Endodermal cell (in vitro differentiated cells): ENCODE results near the gene RABGAP1L. TPM values are rescaled to one million over a fixed set of nuclear protein-coding genes. Genes with fewer than 3 reads are reported as not detected.

Source experiments
- DNase-seq: peaks from one replicate; pipeline ENCODE4 v3.0.0-alpha.2; 2017
- H3K27ac ChIP-seq: 2 replicates; pipeline ENCODE4 v1.5.1; 2013; ENCODE audit warnings: mild to moderate bottlenecking, low read depth, low read length, moderate library complexity
- H3K27me3 ChIP-seq: 2 replicates; pipeline ENCODE4 v1.6.1; 2013; ENCODE audit warnings: mild to moderate bottlenecking, low read length, moderate library complexity; ENCODE audit not compliant: insufficient read depth, control insufficient read depth, poor library complexity, severe bottlenecking
- H3K36me3 ChIP-seq: 2 replicates; pipeline ENCODE4 v1.7.0; 2013; ENCODE audit warnings: mild to moderate bottlenecking, low read length, moderate library complexity; ENCODE audit not compliant: control insufficient read depth, insufficient read depth
- H3K4me1 ChIP-seq: one replicate; pipeline ENCODE4 v1.7.0; 2013; ENCODE audit warnings: low read length; ENCODE audit not compliant: control insufficient read depth, insufficient read depth
- H3K4me3 ChIP-seq: 2 replicates; pipeline ENCODE4 v1.5.1; 2013; ENCODE audit warnings: mild to moderate bottlenecking, low read length, moderate library complexity
- H3K9ac ChIP-seq: 2 replicates; pipeline ENCODE4 v1.6.1; 2013; ENCODE audit warnings: mild to moderate bottlenecking, low read length, moderate library complexity; ENCODE audit not compliant: poor library complexity, severe bottlenecking; ENCODE audit errors: extremely low read depth
- H3K9me3 ChIP-seq: 2 replicates; pipeline ENCODE4 v1.6.1; 2013; ENCODE audit warnings: mild to moderate bottlenecking, low read length, moderate library complexity; ENCODE audit not compliant: control insufficient read depth
- H3K27ac Mint-ChIP-seq: 2 replicates; pipeline ENCODE4 v1.8.0; 2020; ENCODE audit warnings: mixed read lengths
- H3K27me3 Mint-ChIP-seq: 2 replicates; pipeline ENCODE4 v1.8.0; 2021; ENCODE audit warnings: mild to moderate bottlenecking, mixed read lengths; ENCODE audit not compliant: insufficient read depth
- H3K36me3 Mint-ChIP-seq: 2 replicates; pipeline ENCODE4 v1.8.0; 2020; ENCODE audit warnings: low read depth, mixed read lengths
- H3K4me1 Mint-ChIP-seq: 2 replicates; pipeline ENCODE4 v1.8.0; 2020; ENCODE audit warnings: mixed read lengths
- H3K4me3 Mint-ChIP-seq: 2 replicates; pipeline ENCODE4 v1.8.0; 2020; ENCODE audit warnings: mild to moderate bottlenecking, moderate library complexity, mixed read lengths
- H3K9me3 Mint-ChIP-seq: 2 replicates; pipeline ENCODE4 v1.8.0; 2020; ENCODE audit warnings: mild to moderate bottlenecking, mixed read lengths
- WGBS, 2 experiments: methylation state at CpG; one replicate each; pipeline versions ENCODE4 v1.1.5 to v1.1.7; 2013; ENCODE audit warnings: missing lambda C conversion rate in 2 of 2, mixed read lengths in 1 of 2; ENCODE audit not compliant: insufficient coverage in 1 of 2, insufficient read length in 1 of 2; 5-methylcytosine and 5-hydroxymethylcytosine counted together
- total RNA-seq, 2 donors: library from RNA; stranded (reverse); fragmentation: NEBNext Ultra II Directional in 1 of 2; extraction: Animal tissue kit (Norgen Biotek cat#: 25700) in 1 of 2; gene quantifications; 2 replicates in 1 of 2; 3 replicates in 1 of 2; pipeline ENCODE4 v1.2.1, GENCODE V29; 2021
- TF ChIP-seq, protein P1 (sequence below): fragments of 200-600 bp; sonication (generic); conservative IDR thresholded peaks from 2 replicates; pipeline ENCODE4 v1.5.0; 2021; ENCODE audit warnings: antibody characterized with exemption, mild to moderate bottlenecking

Gene RABGAP1L
- total RNA-seq, 2 donors from 2014 or later: 32.5 to 36.9 TPM

- TF ChIP-seq, protein P1, sequence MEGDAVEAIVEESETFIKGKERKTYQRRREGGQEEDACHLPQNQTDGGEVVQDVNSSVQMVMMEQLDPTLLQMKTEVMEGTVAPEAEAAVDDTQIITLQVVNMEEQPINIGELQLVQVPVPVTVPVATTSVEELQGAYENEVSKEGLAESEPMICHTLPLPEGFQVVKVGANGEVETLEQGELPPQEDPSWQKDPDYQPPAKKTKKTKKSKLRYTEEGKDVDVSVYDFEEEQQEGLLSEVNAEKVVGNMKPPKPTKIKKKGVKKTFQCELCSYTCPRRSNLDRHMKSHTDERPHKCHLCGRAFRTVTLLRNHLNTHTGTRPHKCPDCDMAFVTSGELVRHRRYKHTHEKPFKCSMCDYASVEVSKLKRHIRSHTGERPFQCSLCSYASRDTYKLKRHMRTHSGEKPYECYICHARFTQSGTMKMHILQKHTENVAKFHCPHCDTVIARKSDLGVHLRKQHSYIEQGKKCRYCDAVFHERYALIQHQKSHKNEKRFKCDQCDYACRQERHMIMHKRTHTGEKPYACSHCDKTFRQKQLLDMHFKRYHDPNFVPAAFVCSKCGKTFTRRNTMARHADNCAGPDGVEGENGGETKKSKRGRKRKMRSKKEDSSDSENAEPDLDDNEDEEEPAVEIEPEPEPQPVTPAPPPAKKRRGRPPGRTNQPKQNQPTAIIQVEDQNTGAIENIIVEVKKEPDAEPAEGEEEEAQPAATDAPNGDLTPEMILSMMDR: no peak
- no peaks in the 10 kb centered on the region for H3K36me3 Mint-ChIP-seq
- WGBS, 2 experiments: 87 to 93% methylated on average over 4 to 5 of the region's 5 CpGs
- H3K4me1 ChIP-seq: peaks cover 18% of the 10 kb centered on the region
- no peaks in the 10 kb centered on the region for H3K27me3 ChIP-seq
- H3K4me3 Mint-ChIP-seq: peak overlapping the region; percentile 90
- H3K27ac ChIP-seq: no peak overlapping the region
- H3K27ac Mint-ChIP-seq: no peak overlapping the region
- peaks cover 47% of the 10 kb centered on the region for H3K4me1 Mint-ChIP-seq
- no peaks in the 10 kb centered on the region for H3K9me3 ChIP-seq
- no peaks in the 10 kb centered on the region for H3K36me3 ChIP-seq
- H3K27me3 Mint-ChIP-seq: peaks cover 8% of the 10 kb centered on the region
- no peaks in the 10 kb centered on the region for H3K9me3 Mint-ChIP-seq
- H3K9ac ChIP-seq: no peak overlapping the region
- peak overlapping the region; percentile 91 for H3K4me3 ChIP-seq
- DNase-seq: no peak
These were observed 1.3 kb downstream of the RABGAP1L start for GRCh38 chr1:174160603-174161002.

DNA sequence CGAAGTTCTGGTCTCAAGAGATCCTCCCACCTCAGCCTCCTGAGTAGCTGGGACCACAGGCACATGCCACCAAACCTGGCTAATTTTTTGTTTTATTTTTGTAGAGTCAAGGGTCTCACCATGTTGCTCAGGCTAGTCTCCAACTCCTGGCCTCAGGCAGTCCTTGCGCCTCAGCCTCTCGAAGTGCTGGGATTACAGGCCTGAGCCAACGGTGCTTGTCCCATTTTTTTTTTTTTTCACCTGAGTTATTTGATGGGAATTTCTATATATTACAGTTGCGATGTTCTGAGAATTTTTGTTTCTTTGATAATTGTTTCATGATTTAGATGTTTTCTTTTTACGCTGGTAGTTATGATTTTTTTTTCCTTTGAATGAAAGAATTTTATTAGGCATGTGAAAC is 2.5 kb downstream of the RABGAP1L start:
- no peak overlapping the region for H3K9ac ChIP-seq
- no peaks in the 10 kb centered on the region for H3K36me3 ChIP-seq
- H3K27me3 Mint-ChIP-seq: peaks cover 8% of the 10 kb centered on the region
- H3K4me3 Mint-ChIP-seq: no peak overlapping the region
- DNase-seq: no peak
- peaks cover 53% of the 10 kb centered on the region for H3K4me1 Mint-ChIP-seq
- H3K9me3 ChIP-seq: no peaks in the 10 kb centered on the region
- H3K4me3 ChIP-seq: no peak overlapping the region
- TF ChIP-seq, protein P1: no peak
- no peaks in the 10 kb centered on the region for H3K9me3 Mint-ChIP-seq
- H3K36me3 Mint-ChIP-seq: no peaks in the 10 kb centered on the region
- H3K27me3 ChIP-seq: no peaks in the 10 kb centered on the region
- H3K4me1 ChIP-seq: peaks cover 15% of the 10 kb centered on the region
- WGBS, 2 experiments: 82 to 95% methylated on average over 2 to 6 of the region's 6 CpGs
- H3K27ac ChIP-seq: no peak overlapping the region
- no peak overlapping the region for H3K27ac Mint-ChIP-seq

DNA sequence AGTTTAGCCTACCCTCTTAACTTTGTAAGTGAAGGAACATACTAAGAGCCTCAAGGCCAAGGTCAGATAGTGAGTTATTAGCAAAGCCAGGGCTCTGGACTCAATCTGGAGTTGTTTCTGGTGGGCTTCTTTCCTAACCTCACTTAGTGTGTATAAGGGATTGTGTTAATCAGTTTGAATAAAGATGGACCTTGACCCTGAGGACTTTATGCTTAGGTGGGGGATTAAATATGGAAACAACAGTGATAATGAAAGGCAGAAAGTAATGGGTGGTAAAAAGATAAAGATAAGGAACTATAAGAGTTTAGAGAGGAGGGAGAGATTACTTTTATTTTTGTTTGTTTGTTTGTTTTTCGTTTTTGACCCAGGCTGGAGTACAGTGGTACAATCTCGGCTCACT is 5.5 kb downstream of the RABGAP1L start:
- Histone ChIP-seq H3K9ac (no peak overlapping the region), H3K36me3 (no peaks in the 10 kb centered on the region), H3K27me3 (no peaks in the 10 kb centered on the region), H3K4me1 (peaks cover 7% of the 10 kb centered on the region), H3K4me3 (peak overlapping the region; percentile 32), H3K27ac (no peak overlapping the region), H3K9me3 (no peaks in the 10 kb centered on the region)
- H3K4me3 Mint-ChIP-seq: no peak overlapping the region
- TF ChIP-seq, protein P1: no peak
- H3K27ac Mint-ChIP-seq: no peak overlapping the region
- H3K4me1 Mint-ChIP-seq: peaks cover 37% of the 10 kb centered on the region
- no peaks in the 10 kb centered on the region for H3K36me3 Mint-ChIP-seq
- no peak for DNase-seq
- H3K9me3 Mint-ChIP-seq: no peaks in the 10 kb centered on the region
- peaks cover 4% of the 10 kb centered on the region for H3K27me3 Mint-ChIP-seq
- WGBS, 2 experiments: 92 to 94% methylated on average over 2 of the region's 2 CpGs
